Endothelial cell of umbilical vein (primary cell): ENCODE measurements around the gene NLRP8. TPM values are rescaled to one million over a fixed set of nuclear protein-coding genes. Genes with fewer than 3 reads are reported as not detected.

Experiments used
- BruUV-seq: library from RNA; stranded (reverse); fragments of 400-500 nt; replicated peaks from 2 replicates; lab custom pipeline; 2021; lab: Mats Ljungman, UMichigan
- CTCF ChIA-PET: fragments of 300-600, 350-600 bp; sonication (Branson Sonifier 250); formaldehyde crosslinking; loops from one replicate; lab custom pipeline; 2021; ENCODE audit warnings: antibody characterized with exemption, inconsistent platforms; lab: Charles Lee
- POLR2A ChIA-PET: fragments of 300-600, 350-600 bp; sonication (Branson Sonifier 250); formaldehyde crosslinking; loops from one replicate; lab custom pipeline; 2021; ENCODE audit warnings: antibody characterized with exemption, inconsistent platforms; lab: Charles Lee
- DNase-seq: peaks from one replicate; pipeline ENCODE4 v3.0.0-alpha.2; 2011; ENCODE audit warnings: low read depth, low spot score
- FAIRE-seq: peaks from 2 replicates; lab custom pipeline; 2011; peaks lifted over from hg19 to GRCh38; lab: Jason Lieb, UNC
- H2AFZ ChIP-seq: 2 replicates; pipeline ENCODE4 v1.6.0; 2012; ENCODE audit warnings: low read depth, low read length, control low read depth, inconsistent platforms
- H3K27ac ChIP-seq: 2 replicates; pipeline ENCODE4 v1.5.1; 2011; ENCODE audit warnings: low read depth, mild to moderate bottlenecking, control low read depth, low read length, moderate library complexity; ENCODE audit not compliant: insufficient read depth
- H3K27me3 ChIP-seq, 2 experiments: 2 replicates each; pipeline versions ENCODE4 v1.6.0 to v1.6.1; 2011; ENCODE audit warnings: low read length in 2 of 2, mixed read lengths in 1 of 2; ENCODE audit not compliant: control insufficient read depth in 2 of 2, insufficient read depth in 2 of 2
- H3K36me3 ChIP-seq, 2 experiments: 2 replicates in 1 of 2; 3 replicates in 1 of 2; pipeline ENCODE4 v1.5.1; 2011; ENCODE audit warnings: low read length in 2 of 2, mild to moderate bottlenecking in 1 of 2, moderate library complexity in 1 of 2; ENCODE audit not compliant: control insufficient read depth in 2 of 2, insufficient read depth in 2 of 2; ENCODE audit errors: extremely low read depth in 1 of 2
- H3K4me1 ChIP-seq: 3 replicates; pipeline ENCODE4 v1.5.1; 2011; ENCODE audit warnings: mild to moderate bottlenecking, low read length; ENCODE audit not compliant: control insufficient read depth, insufficient read depth; ENCODE audit errors: extremely low read depth
- H3K4me2 ChIP-seq: 2 replicates; pipeline ENCODE4 v1.6.1; 2011; ENCODE audit warnings: low read length, control low read depth, mixed read lengths; ENCODE audit not compliant: insufficient read depth
- H3K4me3 ChIP-seq, 3 experiments: fragments of 200-600 bp in 1 of 3; sonication (generic), shearing (Covaris generic) in 1 of 3; replicated peaks in 1 of 3; 2 replicates each; pipeline ENCODE4 v1.5.1; 2011 to 2016; ENCODE audit warnings: control low read depth in 3 of 3, low read length in 3 of 3, mild to moderate bottlenecking in 2 of 3, inconsistent platforms in 1 of 3, low read depth in 1 of 3, moderate library complexity in 1 of 3; ENCODE audit not compliant: insufficient read depth in 1 of 3
- H3K79me2 ChIP-seq: 2 replicates; pipeline ENCODE4 v1.6.0; 2012; ENCODE audit warnings: low read length, inconsistent platforms; ENCODE audit not compliant: control insufficient read depth, insufficient read depth
- H3K9ac ChIP-seq: replicated peaks from 2 replicates; pipeline ENCODE3; 2011; ENCODE audit warnings: low read length, control low read depth; ENCODE audit not compliant: insufficient read depth; ENCODE audit errors: extremely low read depth
- H3K9me1 ChIP-seq: replicated peaks from 3 replicates; pipeline ENCODE4 v1.6.0; 2011; ENCODE audit warnings: mild to moderate bottlenecking, low read length; ENCODE audit not compliant: control insufficient read depth, insufficient read depth; ENCODE audit errors: extremely low read depth
- H3K9me3 ChIP-seq: replicated peaks from 2 replicates; pipeline ENCODE4 v1.5.1; 2012; ENCODE audit warnings: low read length, inconsistent platforms; ENCODE audit not compliant: control insufficient read depth, insufficient read depth
- H4K20me1 ChIP-seq: replicated peaks from 2 replicates; pipeline ENCODE3; 2011; ENCODE audit warnings: mild to moderate bottlenecking, low read length; ENCODE audit not compliant: control insufficient read depth, insufficient read depth; ENCODE audit errors: extremely low read depth
- CTCF ChIP-seq, 2 donors: IDR thresholded peaks; 1 replicate in 1 of 2; 2 replicates in 1 of 2; pipeline ENCODE4 v1.5.1; 2011; ENCODE audit warnings: low read length in 2 of 2, mild to moderate bottlenecking in 2 of 2, moderate library complexity in 2 of 2, control low read depth in 1 of 2, inconsistent platforms in 1 of 2, low read depth in 1 of 2; ENCODE audit not compliant: insufficient read depth in 1 of 2; ENCODE audit errors: extremely low read depth in 1 of 2
- EZH2 ChIP-seq: IDR thresholded peaks from 2 replicates; pipeline ENCODE4 v1.6.1; 2012; ENCODE audit warnings: borderline replicate concordance, low read depth, mild to moderate bottlenecking, moderate library complexity, low read length, inconsistent platforms; ENCODE audit not compliant: severe bottlenecking
- FOS ChIP-seq: IDR thresholded peaks from 2 replicates; pipeline ENCODE4 v1.6.1; 2011; ENCODE audit warnings: mild to moderate bottlenecking, low read length, moderate library complexity, borderline replicate concordance; ENCODE audit not compliant: insufficient read depth
- GATA2 ChIP-seq: IDR thresholded peaks from 2 replicates; pipeline ENCODE4 v1.7.0; 2011; ENCODE audit warnings: low read depth, mild to moderate bottlenecking, moderate library complexity, mixed read lengths, low read length; ENCODE audit not compliant: insufficient read length, insufficient read depth
- JUN ChIP-seq: IDR thresholded peaks from 2 replicates; pipeline ENCODE4 v1.6.1; 2011; ENCODE audit warnings: borderline replicate concordance, low read depth; ENCODE audit not compliant: insufficient read length, insufficient read depth
- MAX ChIP-seq: IDR thresholded peaks from 2 replicates; pipeline ENCODE4 v1.6.1; 2011; ENCODE audit not compliant: insufficient read depth, insufficient read length
- MYC ChIP-seq: IDR thresholded peaks from one replicate; pipeline ENCODE4 v1.6.1; 2011; ENCODE audit warnings: mild to moderate bottlenecking, low read depth, low read length
- POLR2A ChIP-seq: IDR thresholded peaks from 2 replicates; pipeline ENCODE4 v1.6.1; 2012; ENCODE audit warnings: low read depth, mild to moderate bottlenecking, control low read depth, low read length
- POLR2AphosphoS5 ChIP-seq: IDR thresholded peaks from 2 replicates; pipeline ENCODE4 v1.6.1; 2012; ENCODE audit warnings: low read depth, mild to moderate bottlenecking, control low read depth, low read length, moderate library complexity; ENCODE audit not compliant: insufficient read depth
- dilution Hi-C: fragments of 300-500 bp; cut with MboI; formaldehyde crosslinking; loops from one replicate; pipeline ENCODE4 v1.15.0; 2019; ENCODE audit warnings: low sequenced_read_pairs; ENCODE audit not compliant: extremely low pct_ligation_motif_present
- intact Hi-C: fragments of 100-400 bp; cut with micrococcal nuclease; formaldehyde crosslinking; loops from one replicate; pipeline ENCODE4 v1.10.0; 2022
- polyA plus RNA-seq, 4 experiments: library from polyadenylated mRNA; depleted of rRNA in 3 of 4; stranded (reverse) in 3 of 4; unstranded in 1 of 4; fragments of >200 nt; gene quantifications; 2 replicates each; pipeline versions ENCODE4 v1.2.1 to v1.2.3, GENCODE V29; 2011 to 2012; ENCODE audit warnings: missing spikeins in 1 of 4
- total RNA-seq: library from RNA; stranded (reverse); gene quantifications from 2 replicates; pipeline ENCODE4 v1.2.3, GENCODE V29; 2021

Gene NLRP8
- total and polyA plus RNA-seq, 2 donors (not counting 3 experiments of a cell fraction or from before 2014, with no cell fraction given): not detected

GRCh38 chr19:55958356-55958755 is 10.7 kb downstream of the NLRP8 start:
- Histone ChIP-seq H3K9ac (no peak overlapping the region), H3K4me3 (no peak overlapping the region), H3K4me2 (no peak overlapping the region), H3K9me3 (peaks cover 6% of the 10 kb centered on the region), H2AFZ (no peak overlapping the region), H4K20me1 (no peaks in the 10 kb centered on the region), H3K27me3 (no peaks in the 10 kb centered on the region), H3K9me1 (no peaks in the 10 kb centered on the region), H3K36me3 (no peaks in the 10 kb centered on the region), H3K4me1 (no peaks in the 10 kb centered on the region), H3K27ac (no peak overlapping the region), H3K79me2 (no peaks in the 10 kb centered on the region)
- ChIA-PET CTCF (no interaction called here), POLR2A (no interaction called here)
- no peak for DNase-seq
- intact Hi-C loops: no loop called here
- dilution Hi-C loops: no loop called here
- BruUV-seq: no TSS peak
- no peak for TF ChIP-seq FOS
- no peak for TF ChIP-seq POLR2A
- TF ChIP-seq CTCF (IDR thresholded peaks at IDR 0.05; ENCODE audit: extremely low read depth in 1 of 2, insufficient read depth in 1 of 2, low read depth in 1 of 2, low read length in 2 of 2): no peak
- TF ChIP-seq MYC: no peak
- no peak for TF ChIP-seq MAX
- no peak for TF ChIP-seq EZH2
- no peak for TF ChIP-seq JUN
- no peak for TF ChIP-seq GATA2
- no peak for TF ChIP-seq POLR2AphosphoS5
- no peak for FAIRE-seq
